ENCODE measurements around the gene CAMSAP3.

Gene CAMSAP3

DNA sequence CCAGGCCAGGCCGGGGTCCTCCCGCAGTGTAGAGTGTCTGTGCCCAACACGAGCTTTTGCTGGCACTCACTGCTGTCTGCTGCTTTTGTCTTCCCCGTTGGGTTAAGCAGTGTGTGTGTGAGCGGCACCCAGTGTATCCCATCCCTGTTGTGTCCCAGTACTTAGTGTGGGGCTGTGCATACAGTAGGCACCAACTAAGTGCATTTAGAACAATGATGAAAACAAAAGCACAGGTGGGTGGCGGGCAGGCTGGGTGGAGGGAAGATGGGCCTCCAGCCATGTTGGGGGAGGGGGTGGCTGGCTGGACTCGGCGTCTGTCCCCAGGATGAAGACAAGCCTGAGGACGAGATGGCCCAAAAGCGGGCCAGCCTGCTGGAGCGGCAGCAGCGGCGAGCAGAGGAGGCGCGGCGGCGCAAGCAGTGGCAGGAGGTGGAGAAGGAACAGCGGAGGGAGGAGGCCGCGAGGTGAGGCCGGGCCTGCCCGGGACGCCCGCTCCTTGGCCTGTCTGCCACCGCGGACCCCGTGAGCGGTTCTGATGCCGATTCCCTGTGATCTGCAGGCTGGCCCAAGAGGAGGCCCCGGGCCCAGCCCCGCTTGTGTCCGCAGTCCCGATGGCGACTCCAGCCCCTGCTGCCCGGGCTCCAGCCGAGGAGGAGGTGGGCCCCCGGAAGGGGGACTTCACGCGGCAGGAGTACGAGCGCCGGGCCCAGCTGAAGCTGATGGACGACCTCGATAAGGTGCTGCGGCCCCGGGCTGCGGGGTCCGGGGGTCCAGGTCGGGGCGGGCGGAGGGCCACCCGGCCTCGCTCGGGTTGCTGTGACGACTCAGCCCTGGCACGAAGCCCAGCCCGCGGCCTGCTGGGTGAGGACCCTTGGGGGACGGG, 19.4 kb downstream of the CAMSAP3 start:
- no peak for DNase-seq

DNA sequence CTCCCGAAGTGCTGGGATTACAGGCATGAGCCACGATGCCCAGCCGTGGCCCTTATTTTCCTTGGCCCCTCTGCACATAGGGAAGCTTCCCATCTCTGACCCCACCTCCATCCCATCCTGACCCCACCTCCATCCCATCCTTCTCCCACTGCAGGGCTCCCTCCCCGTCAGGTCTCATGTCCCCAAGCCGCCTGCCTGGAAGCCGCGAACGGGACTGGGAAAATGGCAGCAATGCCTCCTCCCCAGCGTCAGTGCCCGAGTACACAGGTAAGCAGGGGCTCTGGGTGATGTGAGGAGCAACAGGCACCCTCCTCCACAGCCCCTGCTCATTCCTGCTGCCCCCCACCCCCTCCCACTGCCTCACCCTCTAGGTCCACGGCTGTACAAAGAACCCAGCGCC, 21.5 kb downstream of the CAMSAP3 start:
- no peak for DNase-seq

DNA sequence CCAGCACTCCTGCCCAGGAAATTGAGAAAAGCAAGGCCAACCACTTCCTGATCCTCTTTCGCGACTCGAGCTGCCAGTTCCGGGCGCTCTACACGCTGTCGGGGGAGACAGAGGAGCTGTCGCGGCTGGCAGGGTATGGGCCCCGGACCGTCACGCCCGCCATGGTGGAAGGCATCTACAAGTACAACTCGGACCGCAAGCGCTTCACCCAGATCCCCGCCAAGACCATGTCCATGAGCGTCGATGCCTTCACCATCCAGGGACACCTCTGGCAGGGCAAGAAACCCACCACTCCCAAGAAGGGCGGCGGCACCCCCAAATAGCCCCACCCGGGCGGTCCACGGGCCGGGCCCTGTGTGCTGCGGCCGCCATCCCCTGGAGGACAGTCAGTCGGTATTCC, 22.1 kb downstream of the CAMSAP3 start:
- DNase-seq, result no peak

DNA sequence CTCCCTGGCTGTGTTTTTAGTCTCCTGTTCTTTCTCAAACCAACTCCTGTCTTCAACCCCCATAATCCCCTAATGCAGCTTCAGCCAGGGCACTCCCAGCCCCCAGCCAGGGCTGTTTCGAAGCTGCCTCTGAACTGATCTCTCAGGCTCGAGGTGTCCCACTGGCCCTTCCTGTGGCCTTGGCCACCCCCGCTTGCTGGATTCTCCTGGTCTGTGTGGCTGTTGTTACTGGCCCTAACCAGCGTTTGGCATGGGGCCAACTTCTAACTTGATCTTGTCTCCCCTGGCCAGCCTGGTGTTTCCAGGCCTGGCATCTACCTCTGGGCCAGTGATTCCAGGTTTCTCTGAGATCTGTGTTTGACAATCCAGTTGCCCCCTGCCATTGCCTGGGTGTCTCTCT, 22.7 kb downstream of the CAMSAP3 start:
- no peak for DNase-seq

DNA sequence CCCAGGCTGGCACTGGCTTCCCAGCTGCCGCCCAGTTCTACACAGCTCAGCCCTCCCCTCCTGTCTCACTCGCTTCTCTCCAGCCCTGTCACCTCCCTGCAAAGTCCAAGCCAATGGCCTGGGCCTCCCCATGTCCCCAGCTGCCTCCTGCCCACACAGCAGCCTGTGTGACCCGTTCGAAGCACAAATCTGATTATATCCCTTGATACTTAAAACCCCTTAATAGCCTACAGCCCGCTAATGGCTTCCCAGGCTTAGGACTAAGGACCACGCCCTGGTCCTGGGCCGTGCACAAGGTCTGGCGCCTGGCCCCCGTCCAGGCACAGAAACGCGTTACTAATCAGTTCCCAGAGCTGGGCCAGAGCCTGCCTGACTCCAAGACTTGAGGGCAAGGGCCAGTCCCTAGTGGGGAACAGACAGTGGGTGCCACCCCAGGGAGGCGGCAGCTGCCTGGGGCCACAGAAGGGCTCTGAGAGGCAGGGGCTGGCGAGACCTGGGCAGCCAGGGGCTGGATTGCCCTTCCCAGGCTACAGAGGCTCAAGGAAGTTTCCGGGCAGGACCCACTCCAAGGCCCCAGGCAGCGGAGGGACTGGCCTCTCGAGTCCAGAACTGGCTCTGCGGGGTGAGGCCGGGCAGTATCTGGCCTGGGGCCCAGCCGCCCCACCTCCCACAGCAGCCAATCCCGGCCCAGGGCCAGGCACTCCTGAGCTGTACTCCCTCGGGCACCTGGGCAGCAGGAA, 23.3 kb downstream of the CAMSAP3 start:
- DNase-seq, result no peak

DNA sequence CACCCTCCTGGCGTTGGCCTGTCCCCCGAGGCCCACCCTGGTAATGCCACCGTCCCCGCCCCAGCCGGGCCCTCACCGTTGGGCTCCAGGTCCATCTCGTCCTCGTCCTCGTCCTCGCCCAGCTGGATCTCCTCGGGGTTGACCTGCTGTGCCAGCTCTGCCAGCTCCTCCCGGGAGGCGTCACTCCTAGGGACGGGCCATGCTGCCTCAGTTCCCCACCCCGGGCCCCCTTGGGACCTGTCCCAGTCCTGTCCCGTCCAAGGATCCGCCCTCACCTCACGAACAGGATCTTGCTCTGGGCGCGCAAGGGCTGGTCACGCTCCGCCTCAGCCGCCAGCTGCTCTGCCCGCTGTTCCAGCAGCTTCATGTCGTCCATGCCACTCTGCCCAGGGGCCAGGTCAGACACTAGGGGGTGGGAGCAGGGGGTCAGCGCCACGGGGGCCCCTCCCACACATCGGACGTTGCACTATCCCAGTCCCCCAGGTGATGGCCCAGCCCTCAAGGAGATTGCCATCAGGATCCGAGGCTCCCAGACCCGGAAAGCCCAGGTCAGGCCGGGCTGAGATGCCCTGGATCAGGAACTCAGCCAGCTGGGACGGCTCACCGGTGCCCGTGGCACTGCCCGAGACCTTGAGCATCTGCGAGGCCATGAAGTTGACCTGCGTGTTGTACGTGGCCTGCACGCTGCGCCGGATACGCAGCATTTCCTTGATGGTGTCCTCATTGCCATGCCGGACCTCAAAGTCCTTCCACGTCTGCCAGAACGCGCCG, 24.2 kb downstream of the CAMSAP3 start:
- DNase-seq, result no peak

DNA sequence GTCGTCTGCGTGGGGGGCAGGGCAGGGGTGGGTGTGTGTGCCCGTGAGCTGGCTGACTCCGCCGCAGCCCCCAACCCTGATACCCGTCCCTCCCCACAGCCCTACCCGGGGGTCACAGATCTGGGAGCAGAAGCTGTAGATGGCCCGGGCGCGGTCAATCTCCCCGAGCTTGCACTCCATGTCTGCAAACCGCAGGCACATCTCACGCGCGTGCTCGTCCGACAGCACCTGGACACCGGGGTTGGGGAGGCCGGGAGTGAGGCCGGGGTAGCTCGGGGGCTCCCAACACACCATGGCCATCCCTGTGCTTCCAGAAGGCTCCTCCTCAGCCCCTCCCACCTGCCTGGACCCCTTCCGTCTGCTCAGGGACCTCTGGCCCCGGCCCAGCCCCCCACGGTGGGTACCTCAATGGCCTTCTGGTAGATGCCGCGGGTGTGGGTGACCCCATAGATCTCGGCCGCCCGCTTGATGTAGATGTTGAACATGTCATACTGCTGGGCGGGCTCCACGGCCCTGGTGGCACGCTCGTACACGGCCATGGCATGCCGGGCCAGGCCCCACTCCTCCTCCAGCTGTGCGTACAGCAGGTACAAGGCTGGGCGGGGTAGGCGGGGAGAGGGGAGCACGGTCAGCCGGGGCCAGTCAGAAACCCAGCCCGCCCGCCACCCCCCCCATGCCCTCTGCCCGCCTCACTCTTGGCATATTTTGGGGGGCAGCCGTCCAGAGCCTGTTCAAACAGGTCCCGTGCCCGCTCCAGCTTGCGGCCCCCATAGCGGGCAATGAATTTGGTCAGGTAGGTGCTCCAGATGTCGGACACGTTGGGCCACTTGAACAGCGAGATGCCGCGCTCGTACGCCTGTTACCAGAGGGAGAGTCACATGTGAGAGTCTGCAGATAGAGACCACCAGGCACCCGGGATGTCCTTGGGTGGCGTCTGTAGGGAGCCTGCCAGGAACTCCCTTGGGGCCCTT, 25.1 kb downstream of the CAMSAP3 start:
- DNase-seq, result no peak

DNA sequence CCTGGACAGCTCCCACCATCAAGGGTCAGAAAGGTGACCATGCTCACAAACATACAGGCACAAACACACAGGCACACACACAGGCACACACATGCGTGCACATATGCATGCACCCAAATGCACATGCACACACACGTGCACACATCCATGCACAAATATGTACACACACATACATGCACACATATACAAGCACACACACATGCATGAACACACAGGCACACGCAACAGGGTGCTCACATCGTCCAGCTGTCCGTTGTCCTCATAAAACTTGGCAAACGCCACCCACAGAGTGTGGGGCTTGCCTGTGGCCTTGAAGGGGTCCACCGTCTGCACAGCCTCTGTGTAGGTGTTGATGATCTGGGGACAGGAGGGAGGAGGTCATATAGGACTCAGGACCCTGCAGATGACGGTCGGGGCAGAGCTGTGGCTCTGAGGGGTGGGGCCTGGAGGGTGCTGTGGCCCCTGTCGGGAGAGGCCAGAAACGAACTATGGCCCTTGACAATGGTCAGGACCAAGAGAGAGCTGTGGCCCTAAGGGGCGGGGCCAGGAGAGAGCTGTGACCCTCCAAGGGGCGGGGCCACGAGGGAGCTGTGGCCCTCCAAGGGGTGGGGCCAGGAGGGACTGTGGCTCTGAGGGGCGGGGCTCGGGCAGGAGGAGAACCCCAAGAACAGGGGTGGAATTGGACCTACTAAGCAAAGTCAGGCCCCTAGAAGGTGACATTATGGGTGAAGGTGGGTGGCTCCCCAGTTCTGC, 27.4 kb downstream of the CAMSAP3 start:
- peak; percentile 7 for DNase-seq

DNA sequence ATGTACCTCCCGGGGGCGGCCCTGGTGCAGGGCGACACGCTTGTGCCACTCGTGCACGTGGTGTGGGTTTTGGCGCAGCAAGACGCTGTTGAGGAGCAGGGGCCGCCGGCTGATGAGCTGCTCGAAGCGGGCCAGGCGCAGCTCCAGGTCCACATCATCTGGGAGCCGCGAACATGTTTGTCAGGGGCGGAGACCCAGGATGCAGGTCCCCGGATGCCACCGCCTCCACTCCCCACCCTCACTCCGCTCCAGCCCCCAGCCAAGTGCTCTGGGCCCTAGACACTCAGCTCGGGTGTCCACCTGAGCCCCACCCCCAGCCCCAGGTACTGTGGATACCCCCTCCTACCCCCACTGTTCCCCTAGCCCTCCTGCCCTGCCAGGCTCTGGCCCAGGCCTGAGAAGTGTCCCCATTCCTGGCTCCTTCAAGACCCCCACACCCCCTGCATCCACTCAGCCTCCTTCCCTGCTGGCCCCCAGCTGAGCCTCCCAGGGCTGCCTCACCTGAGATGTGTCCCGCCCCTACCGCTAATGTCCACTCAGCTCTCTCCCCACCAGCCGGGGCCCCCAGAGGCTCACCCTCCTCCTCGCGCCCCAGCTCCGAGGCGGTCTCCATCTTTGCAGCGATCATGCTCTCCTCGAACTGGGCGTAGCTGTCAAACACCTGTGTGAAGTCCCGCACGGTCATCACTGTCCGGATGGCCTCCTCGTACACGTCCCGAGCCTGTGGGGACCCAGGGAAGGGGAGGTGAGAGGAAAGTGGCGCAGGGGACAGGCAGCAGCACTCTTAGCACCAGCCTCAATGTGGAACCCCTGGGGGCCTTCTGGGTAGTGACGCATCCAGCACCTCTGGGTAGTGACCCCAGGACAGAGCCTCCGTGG, 28.3 kb downstream of the CAMSAP3 start:
- DNase-seq, result no peak

DNA sequence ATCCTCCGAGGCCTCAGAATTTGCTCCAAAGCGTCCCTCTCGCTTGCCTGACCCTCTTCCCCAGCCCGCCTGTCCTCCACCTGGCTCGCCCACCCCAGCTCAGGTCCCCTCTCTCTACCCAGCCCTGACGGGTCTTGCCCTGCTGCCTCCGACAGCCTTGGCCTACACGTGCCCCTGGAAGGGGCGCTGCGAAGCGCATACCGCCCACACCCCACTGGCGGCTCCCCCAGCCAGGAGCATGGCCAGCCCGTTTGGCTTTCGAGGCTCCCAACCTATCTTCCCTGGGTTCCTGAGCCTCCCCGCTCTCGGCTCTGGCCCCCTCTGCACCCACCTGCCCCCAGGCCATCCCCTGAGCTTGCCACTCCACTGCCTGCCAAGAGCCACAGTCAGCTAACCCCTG, 29.1 kb downstream of the CAMSAP3 start:
- DNase-seq, result no peak

DNA sequence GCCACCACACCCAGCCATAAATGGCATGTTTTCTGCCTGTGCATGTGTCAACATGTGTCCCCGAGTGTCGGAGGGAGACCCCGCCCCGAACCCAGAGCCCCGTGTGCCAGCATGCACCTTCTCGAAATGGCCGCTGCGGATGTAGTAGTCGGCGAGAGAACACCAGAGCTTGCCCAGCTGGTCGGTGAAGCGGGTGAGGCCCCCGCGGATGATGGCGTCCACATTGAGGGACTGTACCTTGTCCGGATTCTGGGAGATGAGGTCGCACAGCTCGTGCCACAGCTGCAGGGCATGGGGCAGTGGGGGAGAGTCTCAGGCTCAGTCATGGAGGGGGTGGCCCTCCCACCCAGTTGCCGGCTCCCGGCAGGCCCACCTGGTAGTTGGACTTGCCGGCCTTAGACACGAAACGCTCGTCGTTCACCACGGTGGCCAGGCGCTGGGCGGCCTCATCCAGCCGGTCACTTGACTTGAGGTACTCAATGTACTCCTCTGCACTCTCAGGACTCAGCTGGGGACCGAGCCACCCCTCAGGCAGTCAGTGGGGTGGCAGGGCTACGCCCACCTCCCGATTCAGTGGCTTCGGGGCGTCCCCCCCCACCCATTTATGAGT, 30.2 kb downstream of the CAMSAP3 start:
- DNase-seq, result no peak

DNA sequence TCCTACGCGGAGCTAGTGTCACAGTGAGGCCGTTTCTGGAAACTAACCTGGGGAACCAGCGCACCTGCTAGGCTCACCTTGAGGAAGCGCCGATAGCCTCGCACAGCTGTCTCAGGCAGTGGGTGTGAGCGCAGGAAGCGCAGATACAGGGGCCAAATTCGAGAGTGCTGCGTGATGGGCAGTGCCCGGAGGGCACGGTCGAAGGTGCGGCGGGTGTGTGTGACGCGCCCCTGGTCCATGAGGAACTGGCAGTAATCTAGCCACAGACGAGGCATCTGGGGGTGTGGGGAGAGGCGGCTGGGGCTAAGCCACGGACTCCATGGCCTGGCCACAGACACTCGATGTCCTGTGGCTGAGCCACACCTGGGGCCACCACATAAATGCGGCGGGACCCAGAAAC, 31.5 kb downstream of the CAMSAP3 start:
- no peak for DNase-seq

DNA sequence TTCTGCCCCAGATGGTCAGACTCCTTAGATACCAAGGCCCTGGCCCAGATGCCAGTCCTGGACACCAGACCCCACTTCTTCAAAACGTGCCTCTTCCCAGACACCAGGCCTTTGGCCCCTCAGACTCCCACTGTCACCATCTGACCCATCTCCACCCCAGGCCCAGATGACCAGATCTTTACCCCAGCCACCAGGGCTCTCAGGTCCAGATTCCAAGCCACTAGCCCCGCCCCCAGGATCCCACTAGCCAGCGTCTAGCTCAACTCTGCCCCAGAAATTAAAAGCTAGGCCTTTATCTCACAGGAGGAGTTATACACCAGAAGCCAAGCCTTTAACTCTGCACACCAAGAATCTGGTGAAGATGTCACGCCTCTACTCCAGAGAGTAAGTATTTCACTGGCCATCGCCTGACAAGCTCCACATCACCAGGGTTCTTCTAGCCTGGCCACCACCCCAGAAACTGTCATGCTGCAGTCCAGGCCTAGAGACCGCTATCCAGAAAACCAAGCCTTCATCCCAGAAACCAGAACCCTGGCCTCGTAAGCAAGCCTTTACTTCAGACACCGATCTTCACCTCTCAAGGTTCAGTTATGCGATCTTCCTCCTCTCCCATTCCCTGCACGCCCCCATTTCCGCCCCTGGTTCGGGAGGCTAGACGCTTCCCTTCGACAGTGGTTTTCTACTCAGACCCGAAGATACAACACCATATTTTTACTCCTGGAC, 33.1 kb downstream of the CAMSAP3 start:
- DNase-seq, result no peak

DNA sequence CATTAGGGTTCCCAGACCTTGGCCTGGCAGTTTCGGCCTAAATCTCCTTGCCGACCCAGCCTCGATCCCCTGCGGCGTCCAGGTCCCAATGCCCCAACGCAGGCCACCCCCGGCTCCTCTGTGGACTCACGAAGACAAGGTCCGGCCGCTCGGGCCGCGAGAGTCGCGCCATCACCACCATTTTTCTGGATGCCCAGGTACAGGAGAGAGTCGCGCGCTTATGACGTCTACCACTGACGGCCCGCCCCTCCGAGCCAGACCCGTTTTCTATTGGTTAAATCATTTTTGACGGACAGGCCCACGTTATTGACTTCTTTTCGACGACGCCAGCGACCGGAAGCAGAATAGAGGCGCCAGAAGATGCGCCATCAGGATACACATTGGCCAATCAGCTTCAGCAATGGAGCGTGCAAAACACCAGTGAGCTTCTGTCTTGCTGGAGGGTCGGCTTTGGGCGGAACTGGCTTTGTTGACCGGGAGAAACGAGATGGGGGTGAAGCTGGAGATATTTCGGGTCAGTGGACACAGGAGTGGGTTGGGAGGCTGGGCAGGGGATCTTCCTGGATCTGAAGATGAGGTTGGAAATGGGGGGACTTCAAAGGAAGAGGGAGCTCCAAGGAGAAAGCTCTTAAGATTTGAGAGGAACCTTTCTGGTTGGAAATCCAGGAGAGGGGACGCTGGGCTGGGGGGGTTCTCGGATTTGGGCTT, 33.8 kb downstream of the CAMSAP3 start, which contains the start of the genes PET100 and XAB2:
PET100 (plus strand) TSS at position 447 of the 708 bp plus-strand sequence; CDS start at position 488, 41 bp downstream.
XAB2 (minus strand) TSS at position 199 of the 708 bp plus-strand sequence; CDS start at position 181, 18 bp downstream.
- peak; percentile 99 for DNase-seq

DNA sequence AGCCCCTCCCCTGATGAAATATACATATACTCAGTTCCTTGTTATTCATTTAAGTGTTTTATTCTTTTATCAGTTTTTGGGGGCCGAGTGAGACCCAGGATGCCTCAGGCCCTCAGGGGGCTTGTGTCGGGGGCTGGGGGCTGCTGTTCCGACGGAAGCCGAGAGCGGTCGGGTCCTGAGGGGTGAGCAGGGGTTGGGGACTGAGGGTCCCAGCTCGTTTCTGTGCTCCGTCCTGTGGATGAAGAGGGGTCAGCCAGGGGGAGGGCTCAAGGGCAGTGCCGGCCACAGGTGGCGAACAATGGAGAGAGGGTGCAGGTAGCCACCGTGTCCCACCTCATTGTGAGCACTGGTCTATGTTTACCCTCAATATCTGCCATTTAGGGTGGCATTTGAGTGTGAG, 35.9 kb downstream of the CAMSAP3 start:
- no peak for DNase-seq

DNA sequence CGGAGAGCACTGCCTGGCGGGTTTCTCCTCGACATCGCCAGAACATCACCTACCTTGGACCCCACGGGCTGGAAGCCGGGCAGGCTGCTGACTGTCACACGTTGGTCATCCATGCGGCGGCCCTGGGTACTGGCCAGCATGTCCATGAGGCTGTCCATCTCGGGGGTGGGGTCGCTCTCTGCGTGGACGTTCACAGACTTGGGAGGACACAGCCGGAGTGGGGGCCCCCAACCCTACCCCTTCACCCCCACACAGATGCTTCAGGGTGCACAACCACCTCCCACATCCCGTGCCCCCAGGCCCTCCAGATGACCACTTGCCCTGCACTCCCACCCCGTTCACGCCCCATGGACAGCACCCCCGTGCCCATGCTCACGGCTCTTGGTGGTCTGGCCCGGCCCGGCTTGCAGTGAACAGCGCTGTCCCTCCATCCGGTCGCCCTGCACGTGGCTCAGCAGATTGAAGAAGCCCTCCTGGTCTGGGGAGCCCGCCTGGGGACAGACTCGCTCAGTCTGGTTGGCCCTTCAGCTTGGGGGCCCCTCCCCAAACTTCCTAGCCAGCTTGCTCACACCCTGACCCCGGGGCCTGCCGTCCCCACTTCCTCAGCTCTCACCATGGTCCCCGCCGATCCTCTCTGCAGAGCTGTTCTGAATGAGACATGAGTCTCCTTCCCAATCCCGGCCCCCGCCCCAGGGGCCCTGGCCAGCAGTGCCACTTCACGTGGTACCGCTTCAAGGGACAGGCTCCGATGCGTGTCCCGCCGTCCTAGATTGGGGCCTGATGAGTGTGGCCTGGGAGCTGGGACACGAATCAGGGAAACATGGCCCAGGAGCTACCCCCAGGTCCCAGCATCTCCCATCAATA, 36.9 kb downstream of the CAMSAP3 start:
- DNase-seq, result no peak

DNA sequence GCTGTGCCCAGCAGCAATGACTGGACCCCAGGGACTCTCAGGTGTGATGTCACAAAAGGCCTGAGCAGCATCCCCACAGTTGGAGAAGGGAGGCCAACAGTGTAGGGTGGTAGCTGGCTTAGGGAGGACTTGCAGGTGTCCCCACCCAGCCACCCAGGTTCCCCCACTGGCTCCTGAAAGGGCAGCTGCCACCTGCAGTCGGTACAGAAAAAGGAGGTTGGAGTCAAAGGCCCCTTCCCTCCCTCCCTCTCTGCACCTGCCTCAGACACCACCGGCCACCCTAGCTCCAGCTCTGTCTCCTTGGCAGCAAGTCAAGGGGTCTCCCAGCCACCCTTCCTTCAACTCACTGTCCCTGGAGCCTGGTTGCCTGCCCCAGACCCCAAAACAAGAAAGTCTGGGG, 38.0 kb downstream of the CAMSAP3 start, which contains the start of gene PCP2:
PCP2 (minus strand) TSS at position 22 of the 400 bp plus-strand sequence. CDS start 262 bp downstream, outside the sequence.
- DNase-seq, result no peak
